GM19023 (cell line): Measurements from ENCODE around the gene DPP10.
"Not testable (repeated sequence)": the region's sequence is repeated elsewhere in the genome, so short reads cannot be mapped to it uniquely, and the experiment has no call there.

Experiments used
- ATAC-seq: cut with Tn5 transposase; IDR thresholded peaks from one replicate; pipeline ENCODE4 v1.9.1; 2021; ENCODE audit warnings: mild to moderate bottlenecking, moderate library complexity; ENCODE audit not compliant: unreplicated experiment

Gene DPP10

DNA sequence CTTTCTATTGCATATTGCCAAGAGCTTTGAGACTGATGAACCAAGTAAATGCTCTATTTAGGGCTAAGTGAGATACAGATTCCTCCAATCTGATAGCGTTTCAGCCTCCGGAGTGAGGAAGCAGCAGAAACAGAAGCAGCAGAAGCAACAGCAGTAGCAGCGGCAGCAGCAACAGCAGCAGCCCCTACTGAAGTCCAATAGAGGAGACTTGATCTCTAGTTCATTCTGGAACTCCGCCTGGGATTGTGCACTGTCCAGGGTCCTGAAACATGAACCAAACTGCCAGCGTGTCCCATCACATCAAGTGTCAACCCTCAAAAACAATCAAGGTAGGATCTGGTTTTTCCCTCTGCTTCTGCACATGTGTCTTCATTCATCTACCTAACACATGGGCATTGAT is at the start of gene DPP10:
Gene DPP10, plus strand, starts transcription at position 132 of the 400 bp plus-strand sequence.
- ATAC-seq, result no peak

GRCh38 chr2:114400890-114401289 is 41.6 kb upstream of the DPP10 start:
- no peak for ATAC-seq

DNA sequence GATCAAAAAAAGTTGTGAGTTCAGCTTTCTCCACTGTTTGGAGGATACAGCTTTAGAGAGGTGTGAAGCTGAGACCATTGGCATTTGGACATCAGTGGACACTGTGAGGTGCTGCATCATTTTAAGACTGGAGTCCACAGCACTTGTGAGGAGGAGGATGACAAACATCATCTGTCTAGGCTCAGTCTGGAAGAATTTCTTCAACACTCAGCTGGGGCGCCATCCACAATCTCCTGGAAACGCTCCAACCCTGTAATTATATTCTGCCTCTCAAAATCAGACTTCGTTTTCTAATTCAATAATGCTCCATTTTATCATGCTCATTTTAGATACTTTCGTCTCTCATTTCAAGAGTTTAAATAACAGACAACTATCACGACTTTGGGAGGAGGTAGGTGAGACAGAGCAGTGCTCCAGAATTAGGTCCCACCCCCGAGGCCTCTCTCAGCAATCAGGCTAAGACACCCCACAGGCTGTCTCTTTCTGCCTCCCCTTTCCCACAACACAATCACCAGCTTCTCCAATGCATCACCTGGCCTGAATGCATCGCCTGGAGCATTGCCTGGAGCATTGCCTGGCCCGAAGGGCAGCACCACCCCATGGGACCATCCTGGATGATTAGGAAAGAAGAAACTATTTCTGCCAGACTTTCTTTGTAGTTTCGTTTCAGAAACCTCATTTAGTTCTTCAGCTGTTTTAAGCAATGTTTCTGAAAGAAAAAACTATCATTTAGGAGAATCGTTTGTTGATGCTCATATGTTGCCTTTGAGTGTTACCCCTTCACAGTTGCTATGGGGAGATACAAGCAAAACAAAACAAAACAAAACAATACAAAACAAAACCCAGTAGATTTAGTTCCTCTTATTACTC is 37.0 kb upstream of the DPP10 start:
- no peak for ATAC-seq

- ATAC-seq, result no peak
Observed at GRCh38 chr2:114406347-114406746, 36.1 kb upstream of the DPP10 start.

GRCh38 chr2:114407353-114407752 is 35.1 kb upstream of the DPP10 start:
- ATAC-seq, result not testable (repeated sequence)

GRCh38 chr2:114421781-114422180 is 20.7 kb upstream of the DPP10 start:
- no peak for ATAC-seq

DNA sequence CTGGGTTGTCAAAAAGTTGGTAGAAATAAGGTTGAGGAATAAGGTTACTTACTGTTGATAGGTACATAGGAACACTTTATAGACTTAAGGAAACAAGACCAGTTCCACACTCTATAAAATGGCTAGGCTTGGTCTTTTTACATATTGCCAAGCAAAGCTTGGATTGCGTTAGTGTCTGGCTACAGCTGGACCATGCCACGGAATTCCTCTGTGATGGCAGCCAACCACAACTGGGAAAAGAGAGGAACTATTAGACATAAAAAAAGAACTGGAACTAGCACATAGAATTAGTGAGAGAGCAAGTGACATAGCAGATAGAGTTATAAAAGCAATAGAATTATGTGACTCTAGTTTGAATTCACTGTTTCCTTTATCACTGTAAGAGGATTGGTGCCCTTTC is 17.7 kb upstream of the DPP10 start:
- ATAC-seq, result no peak

DNA sequence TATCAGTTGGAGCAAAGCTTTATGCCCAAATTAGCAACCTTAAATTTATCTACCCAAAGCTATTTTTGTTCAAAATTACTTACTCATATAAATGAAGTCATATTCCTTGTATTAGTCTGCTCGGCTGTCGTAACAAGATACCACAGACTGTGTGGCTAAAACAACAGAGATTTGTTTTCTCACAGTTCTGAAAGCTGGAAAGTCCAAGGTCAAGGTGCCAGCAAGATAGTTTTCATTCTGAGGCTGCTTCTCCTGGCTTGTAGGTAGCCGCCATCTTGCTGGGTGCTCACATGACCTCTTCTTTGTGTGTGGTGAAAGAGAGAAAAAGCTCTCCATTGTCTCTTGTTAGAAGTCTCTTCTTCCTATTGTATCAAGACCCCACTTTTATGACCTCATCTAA is 15.7 kb upstream of the DPP10 start:
- no peak for ATAC-seq

GRCh38 chr2:114436329-114436728 is 6.1 kb upstream of the DPP10 start:
- no peak for ATAC-seq

DNA sequence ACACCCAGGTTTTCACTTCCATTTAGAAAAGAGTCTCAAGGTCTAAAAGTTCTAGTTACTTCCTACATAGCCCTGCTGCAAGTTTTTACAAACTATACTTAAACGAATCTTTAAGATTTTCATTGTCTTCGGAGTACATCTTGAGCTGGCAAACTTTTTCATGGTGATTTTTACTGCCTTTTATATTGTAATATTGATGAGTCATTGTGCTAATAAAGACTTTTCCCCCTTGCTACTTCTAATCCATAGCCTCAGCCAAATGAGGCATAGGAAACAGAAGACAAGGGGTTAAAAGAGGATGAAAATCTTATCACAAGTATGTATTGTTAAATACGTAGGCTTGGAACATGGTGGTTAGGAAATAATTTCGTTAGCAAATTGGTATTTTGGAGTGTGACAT is 4.1 kb downstream of the DPP10 start:
- no peak for ATAC-seq

- ATAC-seq, result no peak
Observed at GRCh38 chr2:114450639-114451038, 8.2 kb downstream of the DPP10 start.

- ATAC-seq, result no peak
Observed at GRCh38 chr2:114456566-114456965, 14.1 kb downstream of the DPP10 start.

DNA sequence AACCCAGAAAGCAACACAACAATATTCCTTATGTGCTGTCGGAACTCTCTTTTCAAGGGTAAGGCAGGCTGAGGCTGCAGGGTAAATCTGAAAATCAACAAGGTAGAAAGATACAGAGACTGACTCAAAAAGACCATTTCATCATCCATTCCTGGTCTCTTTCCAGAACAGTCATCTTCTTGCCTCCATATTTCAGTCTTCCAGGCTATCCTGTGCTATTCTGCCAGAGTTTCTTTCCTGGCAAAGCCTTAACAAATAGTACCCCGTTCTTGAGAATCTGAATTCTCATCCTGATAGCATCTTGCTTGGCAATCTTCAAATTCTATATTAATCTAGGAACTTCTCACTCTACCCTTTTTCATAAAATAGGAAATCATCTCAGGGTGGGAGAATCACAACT is 15.5 kb downstream of the DPP10 start:
- no peak for ATAC-seq

- no peak for ATAC-seq
Observed at GRCh38 chr2:114461116-114461515, 18.7 kb downstream of the DPP10 start.

DNA sequence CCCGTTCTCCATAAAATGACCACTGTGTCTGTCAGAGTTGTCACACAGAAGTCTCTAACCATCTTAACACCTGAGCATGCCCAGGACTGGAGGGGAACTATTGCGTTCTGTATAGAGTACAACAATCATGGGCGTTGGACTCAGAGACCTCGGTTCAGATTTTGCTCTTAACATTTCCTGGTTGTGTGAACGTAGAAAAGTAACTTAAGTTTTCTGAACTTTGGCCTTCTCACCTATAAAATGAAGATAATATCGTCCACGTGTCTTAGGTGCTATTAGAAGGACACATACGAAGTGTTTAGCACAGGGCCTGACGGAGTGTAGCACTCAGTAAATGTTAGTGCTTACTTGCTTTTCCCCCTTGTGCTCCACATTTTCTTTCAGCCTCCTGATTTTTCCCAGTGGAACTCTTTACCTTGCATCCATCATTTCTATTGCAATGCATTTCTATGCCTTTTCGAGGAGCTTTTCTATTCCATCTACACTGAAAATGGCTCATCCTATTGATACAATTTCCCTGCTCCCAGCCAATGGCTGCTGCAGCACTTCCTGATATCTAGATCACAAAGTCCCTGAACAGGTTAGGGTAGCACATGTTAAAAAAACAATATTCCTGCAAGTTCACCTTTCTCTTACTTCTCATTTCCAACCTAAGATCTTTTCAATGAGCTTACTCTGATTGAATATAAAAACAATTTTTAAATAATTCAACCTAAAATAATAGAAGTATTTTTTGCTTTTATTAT is 22.7 kb downstream of the DPP10 start:
- ATAC-seq, result no peak

GRCh38 chr2:114468343-114468742 is 25.9 kb downstream of the DPP10 start:
- ATAC-seq, result no peak

GRCh38 chr2:114472246-114472645 is 29.8 kb downstream of the DPP10 start:
- ATAC-seq, result no peak

- ATAC-seq, result no peak
Observed at GRCh38 chr2:114472726-114473125, 30.3 kb downstream of the DPP10 start.

- no peak for ATAC-seq
Observed at GRCh38 chr2:114488841-114489530, 46.5 kb downstream of the DPP10 start.

- ATAC-seq, result no peak
Observed at GRCh38 chr2:114495046-114495445, 52.6 kb downstream of the DPP10 start.

DNA sequence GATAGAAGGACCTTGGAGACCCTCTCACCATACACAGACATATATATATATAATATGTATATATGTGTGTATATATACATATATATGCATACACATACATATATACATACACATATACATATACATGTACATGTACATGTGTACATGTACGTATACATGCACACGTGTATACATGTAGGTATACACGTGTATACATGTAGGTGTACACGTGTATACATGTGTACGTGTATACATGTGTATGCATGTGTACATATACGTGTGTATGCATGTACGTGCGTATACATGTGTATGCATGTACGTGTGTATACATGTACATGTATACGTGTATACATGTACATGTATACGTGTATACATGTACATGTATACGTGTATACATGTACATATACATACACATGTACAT is 54.5 kb downstream of the DPP10 start:
- no peak for ATAC-seq

GRCh38 chr2:114499101-114499500 is 56.7 kb downstream of the DPP10 start:
- no peak for ATAC-seq
